MM.1S (cell line): Measurements from ENCODE around the gene TIFAB.

Experiments
- DNase-seq: peaks from one replicate; pipeline ENCODE4 v3.0.0-alpha.2; 2015
- H2AFZ ChIP-seq: fragments of 300-600 bp; sonication (generic); 2 replicates; pipeline ENCODE4 v1.6.0; 2016; ENCODE audit warnings: antibody characterized with exemption, low read length
- H3F3A ChIP-seq: fragments of 300-600 bp; sonication (generic); 2 replicates; pipeline ENCODE4 v1.6.1; 2016; ENCODE audit warnings: mild to moderate bottlenecking, antibody characterized with exemption, low read length, moderate library complexity, mixed read lengths; ENCODE audit not compliant: insufficient read depth
- H3K27ac ChIP-seq: fragments of 300-600 bp; sonication (generic); 2 replicates; pipeline ENCODE4 v1.5.1; 2016; ENCODE audit warnings: mild to moderate bottlenecking, low read length
- H3K27me3 ChIP-seq: fragments of 300-600 bp; sonication (generic); replicated peaks from 2 replicates; pipeline ENCODE4 v1.6.0; 2016; ENCODE audit warnings: low read length; ENCODE audit not compliant: insufficient read depth
- H3K36me3 ChIP-seq: fragments of 300-600 bp; sonication (generic); replicated peaks from 2 replicates; pipeline ENCODE4 v1.6.1; 2016; ENCODE audit warnings: mild to moderate bottlenecking, low read length, mixed read lengths; ENCODE audit not compliant: insufficient read depth
- H3K4me1 ChIP-seq: fragments of 300-600 bp; sonication (generic); 2 replicates; pipeline ENCODE4 v1.6.1; 2016; ENCODE audit warnings: low read length, mixed read lengths
- H3K4me2 ChIP-seq: fragments of 300-600 bp; sonication (generic); 2 replicates; pipeline ENCODE4 v1.6.0; 2016; ENCODE audit warnings: low read depth, low read length
- H3K4me3 ChIP-seq: fragments of 300-600 bp; sonication (generic); 2 replicates; pipeline ENCODE4 v1.5.1; 2016; ENCODE audit warnings: low read length, mixed read lengths
- H3K79me2 ChIP-seq: fragments of 300-600 bp; sonication (generic); 2 replicates; pipeline ENCODE4 v1.6.1; 2016; ENCODE audit warnings: mixed run types, low read length, mixed read lengths
- H3K9ac ChIP-seq: fragments of 300-600 bp; sonication (generic); 2 replicates; pipeline ENCODE4 v1.6.1; 2016; ENCODE audit warnings: low read length, mixed read lengths
- H3K9me2 ChIP-seq: fragments of 300-600 bp; sonication (generic); replicated peaks from 2 replicates; pipeline ENCODE4 v1.6.1; 2016; ENCODE audit warnings: mild to moderate bottlenecking, low read length, mixed read lengths; ENCODE audit not compliant: insufficient read depth
- H3K9me3 ChIP-seq: fragments of 300-600 bp; sonication (generic); replicated peaks from 2 replicates; pipeline ENCODE4 v1.6.1; 2016; ENCODE audit warnings: mild to moderate bottlenecking, low read length, mixed read lengths; ENCODE audit not compliant: insufficient read depth
- H4K20me1 ChIP-seq: fragments of 300-600 bp; sonication (generic); 2 replicates; pipeline ENCODE4 v1.6.1; 2016; ENCODE audit warnings: mild to moderate bottlenecking, low read length, moderate library complexity, mixed read lengths; ENCODE audit not compliant: insufficient read depth
- EZH2 ChIP-seq: fragments of 300-600 bp; sonication (generic); optimal IDR thresholded peaks from 2 replicates; pipeline ENCODE3; 2017; ENCODE audit warnings: low read depth, mild to moderate bottlenecking, antibody characterized with exemption, low read length, mixed read lengths
- EZH2phosphoT487 ChIP-seq: fragments of 300-600 bp; sonication (generic); IDR thresholded peaks from 2 replicates; pipeline ENCODE4 v1.6.1; 2018; ENCODE audit warnings: antibody characterized with exemption, low read length
- TF ChIP-seq, protein P1 (sequence below): fragments of 300-600 bp; sonication (generic); IDR thresholded peaks from 2 replicates; pipeline ENCODE4 v1.5.1; 2016; ENCODE audit warnings: antibody characterized with exemption, low read length, mixed read lengths

The TIFAB gene

DNA sequence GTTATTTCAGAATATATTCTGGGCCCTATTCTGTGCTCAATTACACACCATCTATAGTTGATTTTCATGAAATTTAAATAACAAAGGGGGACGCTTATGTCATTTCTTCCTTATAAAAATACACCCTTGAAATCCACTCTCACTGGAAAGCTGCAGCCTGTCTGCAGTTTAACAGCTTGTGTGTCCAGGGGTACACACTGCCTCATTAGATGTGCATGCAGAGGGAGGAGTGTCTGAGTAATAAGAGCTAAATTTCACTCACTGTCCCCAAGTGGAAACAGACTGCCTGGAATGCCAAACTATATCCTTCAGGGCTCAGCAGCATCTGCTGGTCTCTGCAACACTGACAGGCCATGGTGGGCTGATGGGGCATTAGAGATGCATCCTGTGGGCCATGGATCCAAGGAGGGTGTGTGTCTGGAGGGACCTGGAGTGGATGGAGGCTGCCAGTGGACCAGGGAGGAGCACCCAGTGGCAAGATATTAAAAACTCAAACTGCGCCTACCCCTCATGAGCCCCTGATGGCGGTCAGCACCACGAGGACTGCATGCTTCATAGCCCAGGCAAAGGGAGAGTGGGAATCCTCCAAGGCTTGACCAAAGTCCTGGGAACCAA, 15.8 kb upstream of the TIFAB start:
- no peaks in the 10 kb centered on the region for H3K36me3 ChIP-seq
- H3F3A ChIP-seq, result no peaks in the 10 kb centered on the region
- H2AFZ ChIP-seq, result no peak overlapping the region
- no peaks in the 10 kb centered on the region for H3K27me3 ChIP-seq
- H3K4me3 ChIP-seq, result no peak overlapping the region
- no peaks in the 10 kb centered on the region for H4K20me1 ChIP-seq
- H3K4me1 ChIP-seq, result no peaks in the 10 kb centered on the region
- no peak for DNase-seq
- no peaks in the 10 kb centered on the region for H3K79me2 ChIP-seq
- H3K9me3 ChIP-seq, result no peaks in the 10 kb centered on the region
- no peak overlapping the region for H3K9ac ChIP-seq
- TF ChIP-seq EZH2phosphoT487 (no peak), EZH2 (no peak)
- TF ChIP-seq, protein P1, sequence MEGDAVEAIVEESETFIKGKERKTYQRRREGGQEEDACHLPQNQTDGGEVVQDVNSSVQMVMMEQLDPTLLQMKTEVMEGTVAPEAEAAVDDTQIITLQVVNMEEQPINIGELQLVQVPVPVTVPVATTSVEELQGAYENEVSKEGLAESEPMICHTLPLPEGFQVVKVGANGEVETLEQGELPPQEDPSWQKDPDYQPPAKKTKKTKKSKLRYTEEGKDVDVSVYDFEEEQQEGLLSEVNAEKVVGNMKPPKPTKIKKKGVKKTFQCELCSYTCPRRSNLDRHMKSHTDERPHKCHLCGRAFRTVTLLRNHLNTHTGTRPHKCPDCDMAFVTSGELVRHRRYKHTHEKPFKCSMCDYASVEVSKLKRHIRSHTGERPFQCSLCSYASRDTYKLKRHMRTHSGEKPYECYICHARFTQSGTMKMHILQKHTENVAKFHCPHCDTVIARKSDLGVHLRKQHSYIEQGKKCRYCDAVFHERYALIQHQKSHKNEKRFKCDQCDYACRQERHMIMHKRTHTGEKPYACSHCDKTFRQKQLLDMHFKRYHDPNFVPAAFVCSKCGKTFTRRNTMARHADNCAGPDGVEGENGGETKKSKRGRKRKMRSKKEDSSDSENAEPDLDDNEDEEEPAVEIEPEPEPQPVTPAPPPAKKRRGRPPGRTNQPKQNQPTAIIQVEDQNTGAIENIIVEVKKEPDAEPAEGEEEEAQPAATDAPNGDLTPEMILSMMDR, result no peak
- H3K27ac ChIP-seq, result no peak overlapping the region
- H3K9me2 ChIP-seq, result no peaks in the 10 kb centered on the region
- no peak overlapping the region for H3K4me2 ChIP-seq

DNA sequence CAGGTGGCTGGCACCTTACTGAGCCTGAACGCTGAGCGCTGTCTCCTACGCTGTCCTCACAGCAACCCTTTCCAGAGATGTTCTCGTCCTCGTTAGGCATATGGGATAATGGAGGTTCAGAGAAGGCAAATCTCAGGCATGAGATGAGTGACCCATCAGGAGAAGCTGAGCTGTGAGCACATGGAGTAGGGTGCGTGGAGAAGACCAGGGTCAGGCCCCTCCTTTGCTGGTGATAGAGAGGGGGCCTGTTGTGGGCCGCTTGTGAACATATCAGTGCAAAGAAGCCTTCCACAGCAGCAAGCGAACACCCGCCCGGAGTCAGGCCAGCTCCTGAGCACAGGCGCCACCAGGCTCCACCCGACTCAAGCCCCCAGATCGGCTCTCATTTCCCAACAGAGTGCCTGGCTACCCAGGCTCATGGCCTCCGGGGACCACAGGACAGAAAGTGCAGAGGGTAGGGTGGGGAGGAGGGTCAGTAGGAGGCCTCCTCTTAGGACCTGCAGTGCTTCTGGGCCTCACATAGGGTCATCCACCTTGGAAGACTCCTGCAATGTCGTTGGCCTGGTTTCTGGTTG, 15.0 kb upstream of the TIFAB start:
- no peaks in the 10 kb centered on the region for H3K4me1 ChIP-seq
- no peaks in the 10 kb centered on the region for H3F3A ChIP-seq
- H3K9me2 ChIP-seq, result no peaks in the 10 kb centered on the region
- H2AFZ ChIP-seq, result no peak overlapping the region
- no peak overlapping the region for H3K27ac ChIP-seq
- no peak overlapping the region for H3K9ac ChIP-seq
- no peak overlapping the region for H3K4me2 ChIP-seq
- H3K9me3 ChIP-seq, result no peaks in the 10 kb centered on the region
- H4K20me1 ChIP-seq, result no peaks in the 10 kb centered on the region
- H3K36me3 ChIP-seq, result no peaks in the 10 kb centered on the region
- TF ChIP-seq EZH2 (no peak), EZH2phosphoT487 (no peak)
- TF ChIP-seq, protein P1, result no peak
- no peak overlapping the region for H3K4me3 ChIP-seq
- H3K79me2 ChIP-seq, result no peaks in the 10 kb centered on the region
- no peaks in the 10 kb centered on the region for H3K27me3 ChIP-seq
- no peak for DNase-seq

DNA sequence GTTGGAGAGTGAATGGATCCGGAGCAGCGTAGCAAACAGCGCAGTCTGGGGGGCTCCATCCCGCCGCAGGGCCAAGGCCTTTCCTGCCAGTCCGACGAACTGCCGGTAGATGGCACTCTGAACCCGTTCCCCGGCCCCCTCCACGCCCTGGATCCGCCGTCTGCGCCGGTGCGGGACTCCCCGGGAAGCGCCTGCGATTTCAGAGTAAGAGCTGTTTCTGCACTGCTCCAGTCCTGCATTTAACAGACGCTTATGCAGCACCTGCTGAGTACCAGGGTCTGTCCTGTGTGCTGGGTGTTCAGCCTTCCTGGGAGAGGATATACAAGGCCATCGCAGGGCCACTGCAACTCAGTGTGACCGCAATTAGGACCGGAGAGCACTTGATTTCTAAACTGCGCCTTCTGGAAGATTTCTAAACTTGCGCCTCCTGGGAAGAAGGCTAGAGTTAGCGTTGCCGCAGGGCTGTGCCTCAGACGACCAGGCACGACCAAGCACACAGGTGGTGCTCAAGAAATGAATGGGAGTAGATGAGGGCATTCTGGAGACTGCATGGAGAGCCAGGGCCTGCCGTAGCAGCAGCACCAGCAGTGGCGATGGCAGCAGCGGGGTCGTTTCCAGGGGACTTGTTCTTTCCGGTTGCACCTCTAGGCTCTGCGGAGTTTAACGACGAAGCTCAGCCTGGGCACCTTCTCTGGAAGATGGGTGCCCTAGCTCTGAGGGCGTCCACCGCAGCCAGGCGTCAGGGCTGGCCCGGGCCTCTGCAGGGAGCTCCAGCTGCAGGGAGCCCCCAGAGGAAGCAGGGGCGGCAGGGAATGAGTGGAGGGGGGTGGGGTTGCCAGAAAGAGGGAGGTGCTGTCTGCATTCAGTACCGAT, 14.3 kb upstream of the TIFAB start:
- Histone ChIP-seq H3K36me3 (no peaks in the 10 kb centered on the region), H3K27me3 (peaks cover 2% of the 10 kb centered on the region; the same call in 1 of the 2 replicates), H3K9me3 (no peaks in the 10 kb centered on the region), H3K9me2 (no peaks in the 10 kb centered on the region), H3K4me3 (0 out of 2 replicates have a peak overlapping the region, but pooled peaks have one; percentile 33), H3K27ac (no peak overlapping the region), H3K79me2 (no peaks in the 10 kb centered on the region), H3K4me2 (peak overlapping the region; percentile 67), H4K20me1 (no peaks in the 10 kb centered on the region), H3K9ac (no peak overlapping the region), H3F3A (no peaks in the 10 kb centered on the region), H2AFZ (peak overlapping the region; percentile 93), H3K4me1 (no peaks in the 10 kb centered on the region)
- TF ChIP-seq, protein P1, result peak; percentile 89
- no peak for TF ChIP-seq EZH2phosphoT487
- peak; percentile 60 for DNase-seq
